ENCODE data around the gene GALNT17.

- TF ChIP-seq ZNF24 (tag by site-specific recombination; IDR thresholded peaks at IDR 0.05) (no peak), ZSCAN4 (tag by site-specific recombination; IDR thresholded peaks at IDR 0.05) (no peak), ZNF530 (tag by site-specific recombination; IDR thresholded peaks at IDR 0.05; ENCODE audit: low read depth) (no peak), ZNF624 (tag by site-specific recombination; IDR thresholded peaks at IDR 0.05) (no peak), ZNF362 (tag by site-specific recombination; IDR thresholded peaks at IDR 0.05) (no peak), CTCF (tag by site-specific recombination; IDR thresholded peaks at IDR 0.05) (no peak)
These were observed 536.6 kb downstream of the GALNT17 start for GRCh38 chr7:71668572-71668971.

Data from HEK293 (cell line).